ENCODE data around the gene TOP2A. TPM values are rescaled to one million over a fixed set of nuclear protein-coding genes. Genes with fewer than 3 reads are reported as not detected.

The TOP2A gene
- total and polyA plus RNA-seq, 5 donors from 2014 or later: 2.1 to 13.2 (median 2.9) TPM

DNA sequence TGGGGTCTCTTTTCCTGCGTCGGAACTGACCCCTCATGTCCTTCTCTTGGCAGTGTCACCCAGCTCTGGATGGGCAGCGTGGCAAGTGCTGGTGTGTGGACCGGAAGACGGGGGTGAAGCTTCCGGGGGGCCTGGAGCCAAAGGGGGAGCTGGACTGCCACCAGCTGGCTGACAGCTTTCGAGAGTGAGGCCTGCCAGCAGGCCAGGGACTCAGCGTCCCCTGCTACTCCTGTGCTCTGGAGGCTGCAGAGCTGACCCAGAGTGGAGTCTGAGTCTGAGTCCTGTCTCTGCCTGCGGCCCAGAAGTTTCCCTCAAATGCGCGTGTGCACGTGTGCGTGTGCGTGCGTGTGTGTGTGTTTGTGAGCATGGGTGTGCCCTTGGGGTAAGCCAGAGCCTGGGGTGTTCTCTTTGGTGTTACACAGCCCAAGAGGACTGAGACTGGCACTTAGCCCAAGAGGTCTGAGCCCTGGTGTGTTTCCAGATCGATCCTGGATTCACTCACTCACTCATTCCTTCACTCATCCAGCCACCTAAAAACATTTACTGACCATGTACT, 38.8 kb upstream of the TOP2A start:
- H3K4me1 ChIP-seq (ENCODE audit: control insufficient read depth, insufficient read depth, low read length, poor library complexity, severe bottlenecking): no peaks in the 10 kb centered on the region

DNA sequence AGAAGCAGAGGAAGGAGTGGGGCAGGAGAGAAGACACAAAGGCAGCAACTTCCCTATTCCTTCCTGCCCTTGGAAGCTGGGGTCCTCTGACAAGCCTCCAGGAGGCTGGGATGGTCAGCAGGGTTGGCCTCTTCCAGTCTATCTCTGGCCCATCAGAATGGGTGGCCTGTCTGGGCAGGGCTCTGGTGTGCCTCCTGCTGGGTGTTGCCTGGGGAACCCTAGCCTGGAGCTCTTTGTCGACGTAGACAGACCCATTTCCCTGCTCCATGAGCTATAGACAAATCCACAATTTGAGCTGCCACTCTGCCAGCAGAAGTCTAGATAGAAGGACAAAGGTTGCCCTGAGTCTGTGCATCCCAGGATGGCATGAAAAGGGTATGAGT, 36.9 kb upstream of the TOP2A start:
- no peaks in the 10 kb centered on the region for H3K27me3 ChIP-seq (ENCODE audit: control insufficient read depth, insufficient read depth, low read length)
- no peak for DNase-seq
- no peaks in the 10 kb centered on the region for H3K9me3 Mint-ChIP-seq

More for the DNA sequence above, 38.8 kb upstream of the TOP2A start:
- no peak for ATAC-seq (ENCODE audit: low read depth in 2 of 2)
- no peaks in the 10 kb centered on the region for H3K4me1 Mint-ChIP-seq
- Histone ChIP-seq H3K4me3 (ENCODE audit: low read depth, low read length) (no peak overlapping the region), H3K36me3 (ENCODE audit: control insufficient read depth, insufficient read depth, low read length) (no peaks in the 10 kb centered on the region), H3K27ac (ENCODE audit: insufficient read depth, low read length, poor library complexity, severe bottlenecking) (no peak overlapping the region), H3K9me3 (ENCODE audit: control insufficient read depth in 2 of 2, low read length in 2 of 2) (no peaks in the 10 kb centered on the region), H3K27me3 (ENCODE audit: control insufficient read depth, insufficient read depth, low read length) (no peaks in the 10 kb centered on the region)
- no peak for DNase-seq
- H3K36me3 Mint-ChIP-seq: no peaks in the 10 kb centered on the region
- no peak overlapping the region for H3K27ac Mint-ChIP-seq
- H3K4me3 Mint-ChIP-seq: no peak overlapping the region
- no peaks in the 10 kb centered on the region for H3K9me3 Mint-ChIP-seq
- no peaks in the 10 kb centered on the region for H3K27me3 Mint-ChIP-seq

DNA sequence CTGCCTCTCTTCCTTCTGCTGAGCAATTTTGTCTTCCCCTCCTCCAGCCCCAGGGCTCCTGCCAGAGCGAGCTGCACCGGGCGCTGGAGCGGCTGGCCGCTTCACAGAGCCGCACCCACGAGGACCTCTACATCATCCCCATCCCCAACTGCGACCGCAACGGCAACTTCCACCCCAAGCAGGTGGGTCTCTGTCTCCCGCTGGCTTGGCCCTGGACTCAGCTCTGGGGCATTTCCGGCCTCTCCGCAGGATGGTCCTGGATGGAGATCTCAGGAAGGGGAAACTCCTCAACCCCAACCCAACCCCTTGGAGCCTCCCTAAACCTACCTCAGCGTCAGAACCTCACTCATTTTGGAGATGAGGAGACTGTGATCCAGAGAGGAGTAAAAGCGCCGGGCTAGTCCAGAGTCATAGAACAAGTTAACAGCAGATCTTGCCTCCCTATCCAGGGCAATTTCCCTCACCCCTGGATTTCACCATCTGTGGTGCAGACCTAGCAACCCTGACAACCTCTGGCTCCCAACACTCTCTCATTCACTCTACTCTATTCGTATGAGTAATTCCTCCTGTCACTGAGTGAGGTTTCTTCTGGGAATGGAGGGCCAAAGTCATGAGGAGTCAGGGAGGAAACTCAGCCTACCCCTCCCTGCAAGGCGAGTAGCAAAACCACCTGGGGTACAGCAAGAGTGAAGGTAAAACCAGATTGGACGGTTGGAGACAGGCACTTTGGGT, 36.4 kb upstream of the TOP2A start:
- Mint-ChIP-seq H3K36me3 (no peaks in the 10 kb centered on the region), H3K27me3 (no peaks in the 10 kb centered on the region), H3K9me3 (no peaks in the 10 kb centered on the region), H3K4me1 (no peaks in the 10 kb centered on the region), H3K27ac (peak overlapping the region in 1 of 3 donors; percentile 48), H3K4me3 (no peak overlapping the region)
- Histone ChIP-seq H3K27me3 (ENCODE audit: control insufficient read depth, insufficient read depth, low read length) (no peaks in the 10 kb centered on the region), H3K36me3 (ENCODE audit: control insufficient read depth, insufficient read depth, low read length) (no peaks in the 10 kb centered on the region), H3K4me1 (ENCODE audit: control insufficient read depth, insufficient read depth, low read length, poor library complexity, severe bottlenecking) (no peaks in the 10 kb centered on the region), H3K27ac (ENCODE audit: insufficient read depth, low read length, poor library complexity, severe bottlenecking) (no peak overlapping the region), H3K9me3 (ENCODE audit: control insufficient read depth in 2 of 2, low read length in 2 of 2) (no peaks in the 10 kb centered on the region), H3K4me3 (ENCODE audit: low read depth, low read length) (no peak overlapping the region)
- ATAC-seq (ENCODE audit: low read depth in 2 of 2): no peak
- no peak for DNase-seq

More for the DNA sequence above, 36.9 kb upstream of the TOP2A start:
- H3K36me3 Mint-ChIP-seq: no peaks in the 10 kb centered on the region
- ATAC-seq (ENCODE audit: low read depth in 2 of 2): no peak
- Histone ChIP-seq H3K9me3 (ENCODE audit: control insufficient read depth in 2 of 2, low read length in 2 of 2) (no peaks in the 10 kb centered on the region), H3K4me3 (ENCODE audit: low read depth, low read length) (no peak overlapping the region), H3K36me3 (ENCODE audit: control insufficient read depth, insufficient read depth, low read length) (no peaks in the 10 kb centered on the region), H3K4me1 (ENCODE audit: control insufficient read depth, insufficient read depth, low read length, poor library complexity, severe bottlenecking) (no peaks in the 10 kb centered on the region), H3K27ac (ENCODE audit: insufficient read depth, low read length, poor library complexity, severe bottlenecking) (no peak overlapping the region)
- no peak overlapping the region for H3K4me3 Mint-ChIP-seq
- no peaks in the 10 kb centered on the region for H3K27me3 Mint-ChIP-seq
- H3K27ac Mint-ChIP-seq: no peak overlapping the region
- H3K4me1 Mint-ChIP-seq: no peaks in the 10 kb centered on the region

DNA sequence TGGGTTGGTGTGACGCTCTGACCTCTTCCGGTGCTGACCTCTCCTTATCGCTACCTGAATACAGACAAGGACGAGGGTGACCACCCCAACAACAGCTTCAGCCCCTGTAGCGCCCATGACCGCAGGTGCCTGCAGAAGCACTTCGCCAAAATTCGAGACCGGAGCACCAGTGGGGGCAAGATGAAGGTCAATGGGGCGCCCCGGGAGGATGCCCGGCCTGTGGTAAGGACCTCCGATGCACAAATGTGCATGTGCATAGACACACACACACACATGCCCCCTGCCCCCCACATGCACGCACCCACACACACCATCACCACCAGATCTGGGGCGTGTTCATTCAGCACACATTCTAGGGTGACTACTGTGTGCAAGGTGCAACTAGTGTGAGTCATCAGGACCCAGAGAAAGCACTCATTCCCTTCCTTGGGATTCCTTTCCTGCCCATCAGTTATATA, 35.3 kb upstream of the TOP2A start:
- no peak overlapping the region for H3K4me3 ChIP-seq (ENCODE audit: low read depth, low read length)
- H3K27ac ChIP-seq (ENCODE audit: insufficient read depth, low read length, poor library complexity, severe bottlenecking): no peak overlapping the region
- H3K27me3 Mint-ChIP-seq: peaks cover 2% of the 10 kb centered on the region
- no peaks in the 10 kb centered on the region for H3K27me3 ChIP-seq (ENCODE audit: control insufficient read depth, insufficient read depth, low read length)
- no peak overlapping the region for H3K27ac Mint-ChIP-seq
- ATAC-seq (ENCODE audit: low read depth in 2 of 2): no peak
- no peak overlapping the region for H3K4me3 Mint-ChIP-seq
- no peak for DNase-seq
- no peaks in the 10 kb centered on the region for H3K36me3 ChIP-seq (ENCODE audit: control insufficient read depth, insufficient read depth, low read length)
- no peaks in the 10 kb centered on the region for H3K9me3 Mint-ChIP-seq
- H3K36me3 Mint-ChIP-seq: no peaks in the 10 kb centered on the region
- no peaks in the 10 kb centered on the region for H3K4me1 ChIP-seq (ENCODE audit: control insufficient read depth, insufficient read depth, low read length, poor library complexity, severe bottlenecking)
- H3K9me3 ChIP-seq (ENCODE audit: control insufficient read depth in 2 of 2, low read length in 2 of 2): no peaks in the 10 kb centered on the region
- H3K4me1 Mint-ChIP-seq: peaks cover 0 to 4% (median 0%) of the 10 kb centered on the region in 4 donors

DNA sequence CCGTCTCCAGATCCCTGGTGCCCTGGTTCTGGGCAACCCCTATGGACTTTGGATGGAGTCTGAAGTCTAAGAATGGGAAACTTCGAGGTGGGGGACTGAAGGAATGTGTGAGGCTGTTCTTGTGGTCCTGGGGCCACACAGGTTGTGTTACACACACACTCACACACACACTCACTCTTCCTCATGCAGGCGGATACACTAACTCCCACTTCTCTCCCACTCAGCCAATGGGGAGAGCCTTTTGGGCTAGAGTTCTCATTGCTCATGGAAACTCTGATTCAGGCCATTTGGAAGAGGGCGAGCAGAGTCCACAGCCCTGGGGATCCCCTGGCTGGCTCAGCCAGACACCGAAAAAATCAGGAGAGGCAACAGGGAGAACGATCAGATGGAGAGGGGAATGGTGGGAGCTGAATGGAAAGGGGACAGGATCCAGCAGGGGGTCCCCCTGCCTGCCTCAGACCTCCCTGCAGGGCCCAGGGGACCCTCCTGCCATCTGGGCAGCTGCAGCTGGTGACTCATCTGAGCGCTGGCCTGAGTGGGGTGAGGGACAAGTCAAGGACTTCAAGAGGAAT, 34.6 kb upstream of the TOP2A start:
- no peaks in the 10 kb centered on the region for H3K9me3 ChIP-seq (ENCODE audit: control insufficient read depth in 2 of 2, low read length in 2 of 2)
- H3K36me3 Mint-ChIP-seq: no peaks in the 10 kb centered on the region
- DNase-seq: no peak
- H3K4me3 ChIP-seq (ENCODE audit: low read depth, low read length): no peak overlapping the region
- H3K4me3 Mint-ChIP-seq: no peak overlapping the region
- H3K27me3 Mint-ChIP-seq: peaks cover 9% of the 10 kb centered on the region
- ATAC-seq (ENCODE audit: low read depth in 2 of 2): no peak
- H3K27me3 ChIP-seq (ENCODE audit: control insufficient read depth, insufficient read depth, low read length): no peaks in the 10 kb centered on the region
- H3K9me3 Mint-ChIP-seq: peaks cover 0 to 1% (median 0%) of the 10 kb centered on the region in 7 donors
- peaks cover 0 to 9% (median 5%) of the 10 kb centered on the region in 4 donors for H3K4me1 Mint-ChIP-seq
- no peak overlapping the region for H3K27ac ChIP-seq (ENCODE audit: insufficient read depth, low read length, poor library complexity, severe bottlenecking)
- H3K27ac Mint-ChIP-seq: peak overlapping the region in 1 of 3 donors; percentile 52
- H3K4me1 ChIP-seq (ENCODE audit: control insufficient read depth, insufficient read depth, low read length, poor library complexity, severe bottlenecking): no peaks in the 10 kb centered on the region
- H3K36me3 ChIP-seq (ENCODE audit: control insufficient read depth, insufficient read depth, low read length): no peaks in the 10 kb centered on the region

DNA sequence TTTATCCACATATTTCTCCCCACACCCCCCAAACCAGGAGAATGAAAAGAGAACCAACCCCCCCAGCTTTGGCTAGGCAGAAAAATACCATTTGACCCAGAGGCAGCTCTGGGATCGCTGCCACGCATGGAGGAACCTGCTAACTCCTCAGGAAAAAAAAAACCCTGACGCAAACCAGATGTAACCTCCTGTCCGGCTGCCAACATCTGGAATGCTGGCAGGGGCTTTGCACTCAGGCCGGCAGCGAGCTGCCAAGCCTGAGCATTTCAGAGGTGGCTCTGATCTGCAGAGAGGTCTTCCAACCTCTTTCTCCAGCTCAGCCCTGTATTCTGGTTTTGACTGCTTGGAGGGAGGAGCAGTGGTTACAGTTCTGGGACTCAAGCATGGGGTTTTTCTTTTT, 33.7 kb upstream of the TOP2A start:
- no peak overlapping the region for H3K27ac Mint-ChIP-seq
- DNase-seq (no peak), ATAC-seq (ENCODE audit: low read depth in 2 of 2) (no peak)
- H3K4me3 Mint-ChIP-seq: no peak overlapping the region
- H3K27me3 ChIP-seq (ENCODE audit: control insufficient read depth, insufficient read depth, low read length): no peaks in the 10 kb centered on the region
- H3K4me3 ChIP-seq (ENCODE audit: low read depth, low read length): no peak overlapping the region
- H3K4me1 Mint-ChIP-seq: peaks cover 0 to 9% (median 5%) of the 10 kb centered on the region in 4 donors
- peaks cover 0 to 1% (median 0%) of the 10 kb centered on the region in 7 donors for H3K9me3 Mint-ChIP-seq
- peaks cover 9% of the 10 kb centered on the region for H3K27me3 Mint-ChIP-seq
- H3K4me1 ChIP-seq (ENCODE audit: control insufficient read depth, insufficient read depth, low read length, poor library complexity, severe bottlenecking): no peaks in the 10 kb centered on the region
- no peaks in the 10 kb centered on the region for H3K36me3 Mint-ChIP-seq
- no peak overlapping the region for H3K27ac ChIP-seq (ENCODE audit: insufficient read depth, low read length, poor library complexity, severe bottlenecking)
- H3K9me3 ChIP-seq (ENCODE audit: control insufficient read depth in 2 of 2, low read length in 2 of 2): no peaks in the 10 kb centered on the region
- no peaks in the 10 kb centered on the region for H3K36me3 ChIP-seq (ENCODE audit: control insufficient read depth, insufficient read depth, low read length)

DNA sequence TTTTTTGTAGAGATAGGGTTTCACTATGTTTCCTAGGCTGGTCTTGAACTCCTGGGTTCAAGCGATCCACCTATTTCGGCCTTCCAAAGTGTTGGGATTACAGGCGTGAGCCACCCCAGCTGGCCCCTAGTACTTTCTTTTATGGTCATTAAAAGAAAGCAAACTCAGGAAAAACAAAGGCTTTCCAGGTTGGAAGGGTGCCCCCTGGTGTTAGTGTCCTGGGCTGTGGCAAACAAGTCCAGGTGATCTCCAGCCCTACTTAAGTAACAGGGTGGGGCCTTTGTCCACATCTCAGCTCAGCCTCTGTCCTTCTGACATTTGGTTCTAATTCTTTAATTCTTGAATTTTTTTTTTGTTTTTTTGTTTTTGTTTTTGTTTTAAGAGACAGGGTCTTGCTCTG, 32.5 kb upstream of the TOP2A start:
- ATAC-seq (ENCODE audit: low read depth in 2 of 2) (no peak), DNase-seq (peak in 2 of 3 donors; percentile 24 to 42)
- H3K4me1 ChIP-seq (ENCODE audit: control insufficient read depth, insufficient read depth, low read length, poor library complexity, severe bottlenecking): no peaks in the 10 kb centered on the region
- H3K27me3 ChIP-seq (ENCODE audit: control insufficient read depth, insufficient read depth, low read length): no peaks in the 10 kb centered on the region
- Mint-ChIP-seq H3K9me3 (peaks cover 0 to 1% (median 0%) of the 10 kb centered on the region in 7 donors), H3K36me3 (no peaks in the 10 kb centered on the region), H3K27ac (no peak overlapping the region), H3K4me3 (no peak overlapping the region), H3K27me3 (peaks cover 15% of the 10 kb centered on the region), H3K4me1 (peaks cover under 1 to 14% (median 7%) of the 10 kb centered on the region in 4 donors)
- no peaks in the 10 kb centered on the region for H3K9me3 ChIP-seq (ENCODE audit: control insufficient read depth in 2 of 2, low read length in 2 of 2)
- no peak overlapping the region for H3K27ac ChIP-seq (ENCODE audit: insufficient read depth, low read length, poor library complexity, severe bottlenecking)
- H3K36me3 ChIP-seq (ENCODE audit: control insufficient read depth, insufficient read depth, low read length): no peaks in the 10 kb centered on the region
- no peak overlapping the region for H3K4me3 ChIP-seq (ENCODE audit: low read depth, low read length)
